Endothelial cell of umbilical vein (primary cell): ENCODE results near the gene CASP4. TPM values are rescaled to one million over a fixed set of nuclear protein-coding genes. Genes with fewer than 3 reads are reported as not detected.

ENCODE experiments used
- BruUV-seq: library from RNA; stranded (reverse); fragments of 400-500 nt; replicated peaks from 2 replicates; lab custom pipeline; 2021; lab: Mats Ljungman, UMichigan
- CTCF ChIA-PET: fragments of 300-600, 350-600 bp; sonication (Branson Sonifier 250); formaldehyde crosslinking; loops from one replicate; lab custom pipeline; 2021; ENCODE audit warnings: antibody characterized with exemption, inconsistent platforms; lab: Charles Lee
- POLR2A ChIA-PET: fragments of 300-600, 350-600 bp; sonication (Branson Sonifier 250); formaldehyde crosslinking; loops from one replicate; lab custom pipeline; 2021; ENCODE audit warnings: antibody characterized with exemption, inconsistent platforms; lab: Charles Lee
- DNase-seq: peaks from one replicate; pipeline ENCODE4 v3.0.0-alpha.2; 2011; ENCODE audit warnings: low read depth, low spot score
- FAIRE-seq: peaks from 2 replicates; lab custom pipeline; 2011; peaks lifted over from hg19 to GRCh38; lab: Jason Lieb, UNC
- H2AFZ ChIP-seq: 2 replicates; pipeline ENCODE4 v1.6.0; 2012; ENCODE audit warnings: low read depth, low read length, control low read depth, inconsistent platforms
- H3K27ac ChIP-seq: 2 replicates; pipeline ENCODE4 v1.5.1; 2011; ENCODE audit warnings: low read depth, mild to moderate bottlenecking, control low read depth, low read length, moderate library complexity; ENCODE audit not compliant: insufficient read depth
- H3K27me3 ChIP-seq, 2 experiments: 2 replicates each; pipeline versions ENCODE4 v1.6.0 to v1.6.1; 2011; ENCODE audit warnings: low read length in 2 of 2, mixed read lengths in 1 of 2; ENCODE audit not compliant: control insufficient read depth in 2 of 2, insufficient read depth in 2 of 2
- H3K36me3 ChIP-seq, 2 experiments: 2 replicates in 1 of 2; 3 replicates in 1 of 2; pipeline ENCODE4 v1.5.1; 2011; ENCODE audit warnings: low read length in 2 of 2, mild to moderate bottlenecking in 1 of 2, moderate library complexity in 1 of 2; ENCODE audit not compliant: control insufficient read depth in 2 of 2, insufficient read depth in 2 of 2; ENCODE audit errors: extremely low read depth in 1 of 2
- H3K4me1 ChIP-seq: 3 replicates; pipeline ENCODE4 v1.5.1; 2011; ENCODE audit warnings: mild to moderate bottlenecking, low read length; ENCODE audit not compliant: control insufficient read depth, insufficient read depth; ENCODE audit errors: extremely low read depth
- H3K4me2 ChIP-seq: 2 replicates; pipeline ENCODE4 v1.6.1; 2011; ENCODE audit warnings: low read length, control low read depth, mixed read lengths; ENCODE audit not compliant: insufficient read depth
- H3K4me3 ChIP-seq, 3 experiments: fragments of 200-600 bp in 1 of 3; sonication (generic), shearing (Covaris generic) in 1 of 3; replicated peaks in 1 of 3; 2 replicates each; pipeline ENCODE4 v1.5.1; 2011 to 2016; ENCODE audit warnings: control low read depth in 3 of 3, low read length in 3 of 3, mild to moderate bottlenecking in 2 of 3, inconsistent platforms in 1 of 3, low read depth in 1 of 3, moderate library complexity in 1 of 3; ENCODE audit not compliant: insufficient read depth in 1 of 3
- H3K79me2 ChIP-seq: 2 replicates; pipeline ENCODE4 v1.6.0; 2012; ENCODE audit warnings: low read length, inconsistent platforms; ENCODE audit not compliant: control insufficient read depth, insufficient read depth
- H3K9ac ChIP-seq: replicated peaks from 2 replicates; pipeline ENCODE3; 2011; ENCODE audit warnings: low read length, control low read depth; ENCODE audit not compliant: insufficient read depth; ENCODE audit errors: extremely low read depth
- H3K9me1 ChIP-seq: replicated peaks from 3 replicates; pipeline ENCODE4 v1.6.0; 2011; ENCODE audit warnings: mild to moderate bottlenecking, low read length; ENCODE audit not compliant: control insufficient read depth, insufficient read depth; ENCODE audit errors: extremely low read depth
- H3K9me3 ChIP-seq: replicated peaks from 2 replicates; pipeline ENCODE4 v1.5.1; 2012; ENCODE audit warnings: low read length, inconsistent platforms; ENCODE audit not compliant: control insufficient read depth, insufficient read depth
- H4K20me1 ChIP-seq: replicated peaks from 2 replicates; pipeline ENCODE3; 2011; ENCODE audit warnings: mild to moderate bottlenecking, low read length; ENCODE audit not compliant: control insufficient read depth, insufficient read depth; ENCODE audit errors: extremely low read depth
- CTCF ChIP-seq, 2 donors: IDR thresholded peaks; 1 replicate in 1 of 2; 2 replicates in 1 of 2; pipeline ENCODE4 v1.5.1; 2011; ENCODE audit warnings: low read length in 2 of 2, mild to moderate bottlenecking in 2 of 2, moderate library complexity in 2 of 2, control low read depth in 1 of 2, inconsistent platforms in 1 of 2, low read depth in 1 of 2; ENCODE audit not compliant: insufficient read depth in 1 of 2; ENCODE audit errors: extremely low read depth in 1 of 2
- EZH2 ChIP-seq: IDR thresholded peaks from 2 replicates; pipeline ENCODE4 v1.6.1; 2012; ENCODE audit warnings: borderline replicate concordance, low read depth, mild to moderate bottlenecking, moderate library complexity, low read length, inconsistent platforms; ENCODE audit not compliant: severe bottlenecking
- FOS ChIP-seq: IDR thresholded peaks from 2 replicates; pipeline ENCODE4 v1.6.1; 2011; ENCODE audit warnings: mild to moderate bottlenecking, low read length, moderate library complexity, borderline replicate concordance; ENCODE audit not compliant: insufficient read depth
- GATA2 ChIP-seq: IDR thresholded peaks from 2 replicates; pipeline ENCODE4 v1.7.0; 2011; ENCODE audit warnings: low read depth, mild to moderate bottlenecking, moderate library complexity, mixed read lengths, low read length; ENCODE audit not compliant: insufficient read length, insufficient read depth
- JUN ChIP-seq: IDR thresholded peaks from 2 replicates; pipeline ENCODE4 v1.6.1; 2011; ENCODE audit warnings: borderline replicate concordance, low read depth; ENCODE audit not compliant: insufficient read length, insufficient read depth
- MAX ChIP-seq: IDR thresholded peaks from 2 replicates; pipeline ENCODE4 v1.6.1; 2011; ENCODE audit not compliant: insufficient read depth, insufficient read length
- MYC ChIP-seq: IDR thresholded peaks from one replicate; pipeline ENCODE4 v1.6.1; 2011; ENCODE audit warnings: mild to moderate bottlenecking, low read depth, low read length
- POLR2A ChIP-seq: IDR thresholded peaks from 2 replicates; pipeline ENCODE4 v1.6.1; 2012; ENCODE audit warnings: low read depth, mild to moderate bottlenecking, control low read depth, low read length
- POLR2AphosphoS5 ChIP-seq: IDR thresholded peaks from 2 replicates; pipeline ENCODE4 v1.6.1; 2012; ENCODE audit warnings: low read depth, mild to moderate bottlenecking, control low read depth, low read length, moderate library complexity; ENCODE audit not compliant: insufficient read depth
- dilution Hi-C: fragments of 300-500 bp; cut with MboI; formaldehyde crosslinking; loops from one replicate; pipeline ENCODE4 v1.15.0; 2019; ENCODE audit warnings: low sequenced_read_pairs; ENCODE audit not compliant: extremely low pct_ligation_motif_present
- intact Hi-C: fragments of 100-400 bp; cut with micrococcal nuclease; formaldehyde crosslinking; loops from one replicate; pipeline ENCODE4 v1.10.0; 2022
- polyA plus RNA-seq, 4 experiments: library from polyadenylated mRNA; depleted of rRNA in 3 of 4; stranded (reverse) in 3 of 4; unstranded in 1 of 4; fragments of >200 nt; gene quantifications; 2 replicates each; pipeline versions ENCODE4 v1.2.1 to v1.2.3, GENCODE V29; 2011 to 2012; ENCODE audit warnings: missing spikeins in 1 of 4
- total RNA-seq: library from RNA; stranded (reverse); gene quantifications from 2 replicates; pipeline ENCODE4 v1.2.3, GENCODE V29; 2021

Gene CASP4
- total and polyA plus RNA-seq, 2 donors (not counting 3 experiments of a cell fraction or from before 2014, with no cell fraction given), result 83.1 to 89.1 TPM

GRCh38 chr11:104979839-104980238, 11.5 kb upstream of the CASP4 start:
- no peak overlapping the region for H2AFZ ChIP-seq
- H3K27ac ChIP-seq, result no peak overlapping the region
- no peaks in the 10 kb centered on the region for H3K79me2 ChIP-seq
- H3K9ac ChIP-seq, result no peak overlapping the region
- H3K36me3 ChIP-seq, result no peaks in the 10 kb centered on the region
- POLR2A ChIA-PET, result no interaction called here
- CTCF ChIA-PET, result no interaction called here
- H3K4me2 ChIP-seq, result no peak overlapping the region
- dilution Hi-C loops (no loop called here), intact Hi-C loops (no loop called here)
- H3K4me3 ChIP-seq, result no peak overlapping the region
- no TSS peak for BruUV-seq
- no peak for TF ChIP-seq JUN
- no peak for TF ChIP-seq CTCF (IDR thresholded peaks at IDR 0.05; ENCODE audit: extremely low read depth in 1 of 2, insufficient read depth in 1 of 2, low read depth in 1 of 2, low read length in 2 of 2)
- no peak for TF ChIP-seq EZH2
- no peak for TF ChIP-seq POLR2AphosphoS5
- TF ChIP-seq MAX, result no peak
- TF ChIP-seq GATA2, result no peak
- TF ChIP-seq MYC, result no peak
- no peak for TF ChIP-seq POLR2A
- TF ChIP-seq FOS, result no peak
- no peaks in the 10 kb centered on the region for H3K9me3 ChIP-seq
- FAIRE-seq (no peak), DNase-seq (no peak)
- H3K9me1 ChIP-seq, result no peaks in the 10 kb centered on the region
- no peaks in the 10 kb centered on the region for H3K27me3 ChIP-seq
- no peaks in the 10 kb centered on the region for H4K20me1 ChIP-seq
- no peaks in the 10 kb centered on the region for H3K4me1 ChIP-seq
